HEK293 (cell line): Measurements from ENCODE around the gene TRH.

Experiments used
- CTCF ChIA-PET: fragments of 350-600 bp; formaldehyde crosslinking; extraction: SDS; loops from one replicate; lab custom pipeline; 2021; ENCODE audit warnings: antibody characterized with exemption; lab: Yijun Ruan, JAX
- POLR2A ChIA-PET: fragments of 300-600 bp; formaldehyde crosslinking; extraction: SDS; loops from one replicate; lab custom pipeline; 2020; ENCODE audit warnings: antibody characterized with exemption, inconsistent platforms; lab: Yijun Ruan, JAX
- H3K27ac ChIP-seq: fragments of 200-500 bp; sonication (Bioruptor generic); 2 replicates; pipeline ENCODE4 v1.5.1; 2014; ENCODE audit warnings: low read depth, low read length, control low read depth, inconsistent platforms; ENCODE audit errors: extremely low read depth
- H3K36me3 ChIP-seq, 2 experiments: fragments of 200-500 bp in 1 of 2; sonication (Bioruptor generic) in 1 of 2; 1 replicate in 1 of 2; 2 replicates in 1 of 2; pipeline ENCODE4 v1.5.1; 2014 to 2017; ENCODE audit warnings: inconsistent platforms in 2 of 2, low read length in 2 of 2; ENCODE audit not compliant: control insufficient read depth in 2 of 2, insufficient read depth in 1 of 2
- H3K4me1 ChIP-seq: fragments of 200-500 bp; sonication (Bioruptor generic); 2 replicates; pipeline ENCODE4 v1.5.1; 2014; ENCODE audit warnings: mild to moderate bottlenecking, low read length, inconsistent platforms; ENCODE audit not compliant: control insufficient read depth, insufficient read depth
- H3K4me3 ChIP-seq: 2 replicates; pipeline ENCODE4 v1.5.1; 2011; ENCODE audit warnings: low read depth, mild to moderate bottlenecking, control low read depth, low read length, moderate library complexity
- H3K9me3 ChIP-seq: fragments of 200-500 bp; sonication (Bioruptor generic); 2 replicates; pipeline ENCODE4 v1.5.1; 2014; ENCODE audit warnings: low read depth, low read length, inconsistent platforms; ENCODE audit not compliant: control insufficient read depth, insufficient read depth
- EGR2 ChIP-seq: fragments of 450-650 bp; formaldehyde crosslinking; IDR thresholded peaks from 2 replicates; pipeline ENCODE4 v1.5.1; 2016; ENCODE audit warnings: low read depth, missing biosample characterization, missing genetic modification characterization
- OVOL3 ChIP-seq: fragments of 450-650 bp; formaldehyde crosslinking; IDR thresholded peaks from 2 replicates; pipeline ENCODE4 v1.5.1; 2016; ENCODE audit warnings: missing biosample characterization, missing genetic modification characterization
- WT1 ChIP-seq: fragments of 450-650 bp; formaldehyde crosslinking; IDR thresholded peaks from 2 replicates; pipeline ENCODE4 v1.5.1; 2016; ENCODE audit warnings: missing biosample characterization, missing genetic modification characterization
- ZBTB20 ChIP-seq: fragments of 450-650 bp; formaldehyde crosslinking; IDR thresholded peaks from 2 replicates; pipeline ENCODE4 v1.5.1; 2016; ENCODE audit warnings: missing biosample characterization, missing genetic modification characterization
- ZFP37 ChIP-seq: fragments of 450-650 bp; formaldehyde crosslinking; IDR thresholded peaks from 2 replicates; pipeline ENCODE4 v1.5.1; 2016; ENCODE audit warnings: missing biosample characterization, missing genetic modification characterization
- ZFP69B ChIP-seq: fragments of 450-650 bp; formaldehyde crosslinking; IDR thresholded peaks from 2 replicates; pipeline ENCODE4 v1.5.1; 2016; ENCODE audit warnings: missing biosample characterization, missing genetic modification characterization
- ZNF121 ChIP-seq: fragments of 450-650 bp; formaldehyde crosslinking; IDR thresholded peaks from 2 replicates; pipeline ENCODE4 v1.5.1; 2016; ENCODE audit warnings: missing biosample characterization, missing genetic modification characterization
- ZNF138 ChIP-seq: fragments of 450-650 bp; formaldehyde crosslinking; IDR thresholded peaks from 2 replicates; pipeline ENCODE4 v1.5.1; 2016; ENCODE audit warnings: missing biosample characterization, missing genetic modification characterization, borderline replicate concordance
- ZNF155 ChIP-seq: fragments of 450-650 bp; formaldehyde crosslinking; IDR thresholded peaks from 2 replicates; pipeline ENCODE4 v1.5.1; 2016; ENCODE audit warnings: missing biosample characterization, missing genetic modification characterization
- ZNF23 ChIP-seq: fragments of 450-650 bp; formaldehyde crosslinking; IDR thresholded peaks from 2 replicates; pipeline ENCODE4 v1.5.1; 2016; ENCODE audit warnings: missing biosample characterization, missing genetic modification characterization, borderline replicate concordance
- ZNF292 ChIP-seq: fragments of 450-650 bp; formaldehyde crosslinking; IDR thresholded peaks from 2 replicates; pipeline ENCODE4 v1.5.1; 2016; ENCODE audit warnings: low read depth, missing biosample characterization, missing genetic modification characterization, borderline replicate concordance
- ZNF416 ChIP-seq: fragments of 450-650 bp; formaldehyde crosslinking; IDR thresholded peaks from 2 replicates; pipeline ENCODE4 v1.5.1; 2016; ENCODE audit warnings: missing biosample characterization, missing genetic modification characterization
- ZNF510 ChIP-seq: fragments of 450-650 bp; formaldehyde crosslinking; IDR thresholded peaks from 2 replicates; pipeline ENCODE4 v1.5.1; 2018; ENCODE audit warnings: mild to moderate bottlenecking, missing genetic modification characterization, missing biosample characterization; ENCODE audit not compliant: insufficient replicate concordance
- ZNF555 ChIP-seq: fragments of 450-650 bp; formaldehyde crosslinking; conservative IDR thresholded peaks from 2 replicates; pipeline ENCODE4 v1.5.1; 2017; ENCODE audit warnings: missing biosample characterization, mild to moderate bottlenecking, missing genetic modification characterization, inconsistent platforms
- ZNF571 ChIP-seq: fragments of 450-650 bp; formaldehyde crosslinking; IDR thresholded peaks from 2 replicates; pipeline ENCODE4 v1.5.0; 2017; ENCODE audit warnings: missing biosample characterization, missing genetic modification characterization
- ZNF654 ChIP-seq: fragments of 450-650 bp; formaldehyde crosslinking; IDR thresholded peaks from 2 replicates; pipeline ENCODE4 v1.5.1; 2016; ENCODE audit warnings: low read depth, missing biosample characterization, missing genetic modification characterization
- ZSCAN30 ChIP-seq: fragments of 450-650 bp; IDR thresholded peaks from 2 replicates; pipeline ENCODE4 v1.5.1; 2018; ENCODE audit warnings: missing biosample characterization, mild to moderate bottlenecking, missing genetic modification characterization, moderate library complexity
- TF ChIP-seq, protein P1 (sequence below): fragments of 450-650 bp; formaldehyde crosslinking; IDR thresholded peaks from 2 replicates; pipeline ENCODE4 v1.5.1; 2016; ENCODE audit warnings: missing biosample characterization, missing genetic modification characterization, borderline replicate concordance
- TF ChIP-seq, protein P2 (sequence below): fragments of 450-650 bp; formaldehyde crosslinking; IDR thresholded peaks from 2 replicates; pipeline ENCODE4 v1.5.1; 2016; ENCODE audit warnings: missing biosample characterization, missing genetic modification characterization
- TF ChIP-seq, protein P3 (sequence below): fragments of 450-650 bp; formaldehyde crosslinking; IDR thresholded peaks from 2 replicates; pipeline ENCODE4 v1.5.1; 2016; ENCODE audit warnings: missing biosample characterization, missing genetic modification characterization

Gene TRH

DNA sequence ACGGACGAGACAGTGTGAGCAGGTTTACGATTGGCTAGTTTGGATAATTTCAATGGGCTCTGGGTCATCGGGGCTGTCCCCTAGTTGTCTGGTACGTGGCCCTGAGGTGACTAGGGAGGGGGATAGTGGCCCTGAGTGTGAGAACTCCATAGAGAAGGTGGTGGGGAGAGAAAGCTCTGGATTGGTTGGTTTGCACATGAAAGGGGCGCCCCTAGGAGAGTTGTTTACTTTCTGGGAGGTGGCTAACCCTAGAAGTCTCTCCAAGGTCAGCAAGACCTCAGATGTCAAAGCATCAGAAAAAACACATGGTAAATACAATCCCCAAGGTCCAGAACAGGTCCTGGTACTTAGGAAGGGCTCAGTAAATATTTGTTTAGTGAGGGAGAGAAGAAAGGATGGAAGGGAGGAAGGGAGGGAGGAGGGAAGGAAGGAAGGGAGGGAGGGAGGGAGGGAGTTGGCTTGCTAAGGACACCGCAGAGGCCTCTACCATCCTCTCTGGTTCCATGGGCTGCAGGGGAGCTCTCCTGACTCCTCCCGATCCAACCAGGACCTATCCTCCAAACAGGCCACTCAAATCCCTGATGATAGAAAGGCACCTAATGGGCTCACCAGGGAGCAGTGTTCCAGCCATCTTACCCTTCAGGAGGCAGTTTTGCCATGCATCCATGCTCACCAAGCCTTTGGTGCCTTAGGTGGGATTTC, 3.0 kb upstream of the TRH start:
- no peak for TF ChIP-seq WT1 (tag by site-specific recombination)
- no peak for TF ChIP-seq ZSCAN30 (tag by site-specific recombination)
- TF ChIP-seq, protein P1, sequence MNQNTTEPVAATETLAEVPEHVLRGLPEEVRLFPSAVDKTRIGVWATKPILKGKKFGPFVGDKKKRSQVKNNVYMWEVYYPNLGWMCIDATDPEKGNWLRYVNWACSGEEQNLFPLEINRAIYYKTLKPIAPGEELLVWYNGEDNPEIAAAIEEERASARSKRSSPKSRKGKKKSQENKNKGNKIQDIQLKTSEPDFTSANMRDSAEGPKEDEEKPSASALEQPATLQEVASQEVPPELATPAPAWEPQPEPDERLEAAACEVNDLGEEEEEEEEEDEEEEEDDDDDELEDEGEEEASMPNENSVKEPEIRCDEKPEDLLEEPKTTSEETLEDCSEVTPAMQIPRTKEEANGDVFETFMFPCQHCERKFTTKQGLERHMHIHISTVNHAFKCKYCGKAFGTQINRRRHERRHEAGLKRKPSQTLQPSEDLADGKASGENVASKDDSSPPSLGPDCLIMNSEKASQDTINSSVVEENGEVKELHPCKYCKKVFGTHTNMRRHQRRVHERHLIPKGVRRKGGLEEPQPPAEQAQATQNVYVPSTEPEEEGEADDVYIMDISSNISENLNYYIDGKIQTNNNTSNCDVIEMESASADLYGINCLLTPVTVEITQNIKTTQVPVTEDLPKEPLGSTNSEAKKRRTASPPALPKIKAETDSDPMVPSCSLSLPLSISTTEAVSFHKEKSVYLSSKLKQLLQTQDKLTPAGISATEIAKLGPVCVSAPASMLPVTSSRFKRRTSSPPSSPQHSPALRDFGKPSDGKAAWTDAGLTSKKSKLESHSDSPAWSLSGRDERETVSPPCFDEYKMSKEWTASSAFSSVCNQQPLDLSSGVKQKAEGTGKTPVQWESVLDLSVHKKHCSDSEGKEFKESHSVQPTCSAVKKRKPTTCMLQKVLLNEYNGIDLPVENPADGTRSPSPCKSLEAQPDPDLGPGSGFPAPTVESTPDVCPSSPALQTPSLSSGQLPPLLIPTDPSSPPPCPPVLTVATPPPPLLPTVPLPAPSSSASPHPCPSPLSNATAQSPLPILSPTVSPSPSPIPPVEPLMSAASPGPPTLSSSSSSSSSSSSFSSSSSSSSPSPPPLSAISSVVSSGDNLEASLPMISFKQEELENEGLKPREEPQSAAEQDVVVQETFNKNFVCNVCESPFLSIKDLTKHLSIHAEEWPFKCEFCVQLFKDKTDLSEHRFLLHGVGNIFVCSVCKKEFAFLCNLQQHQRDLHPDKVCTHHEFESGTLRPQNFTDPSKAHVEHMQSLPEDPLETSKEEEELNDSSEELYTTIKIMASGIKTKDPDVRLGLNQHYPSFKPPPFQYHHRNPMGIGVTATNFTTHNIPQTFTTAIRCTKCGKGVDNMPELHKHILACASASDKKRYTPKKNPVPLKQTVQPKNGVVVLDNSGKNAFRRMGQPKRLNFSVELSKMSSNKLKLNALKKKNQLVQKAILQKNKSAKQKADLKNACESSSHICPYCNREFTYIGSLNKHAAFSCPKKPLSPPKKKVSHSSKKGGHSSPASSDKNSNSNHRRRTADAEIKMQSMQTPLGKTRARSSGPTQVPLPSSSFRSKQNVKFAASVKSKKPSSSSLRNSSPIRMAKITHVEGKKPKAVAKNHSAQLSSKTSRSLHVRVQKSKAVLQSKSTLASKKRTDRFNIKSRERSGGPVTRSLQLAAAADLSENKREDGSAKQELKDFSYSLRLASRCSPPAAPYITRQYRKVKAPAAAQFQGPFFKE (tag by site-specific recombination), result no peak
- no peak for TF ChIP-seq ZNF138
- TF ChIP-seq ZNF23 (tag by site-specific recombination), result no peak
- TF ChIP-seq ZNF292 (tag by site-specific recombination), result no peak
- no peak for TF ChIP-seq ZFP69B (tag by site-specific recombination)
- TF ChIP-seq ZNF416, result no peak
- no peak for TF ChIP-seq ZNF510
- TF ChIP-seq, protein P2, sequence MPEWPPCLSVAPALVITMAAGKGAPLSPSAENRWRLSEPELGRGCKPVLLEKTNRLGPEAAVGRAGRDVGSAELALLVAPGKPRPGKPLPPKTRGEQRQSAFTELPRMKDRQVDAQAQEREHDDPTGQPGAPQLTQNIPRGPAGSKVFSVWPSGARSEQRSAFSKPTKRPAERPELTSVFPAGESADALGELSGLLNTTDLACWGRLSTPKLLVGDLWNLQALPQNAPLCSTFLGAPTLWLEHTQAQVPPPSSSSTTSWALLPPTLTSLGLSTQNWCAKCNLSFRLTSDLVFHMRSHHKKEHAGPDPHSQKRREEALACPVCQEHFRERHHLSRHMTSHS (tag by site-specific recombination), result no peak
- no peak overlapping the region for H3K4me3 ChIP-seq
- CTCF ChIA-PET, result no interaction called here
- no peaks in the 10 kb centered on the region for H3K36me3 ChIP-seq
- POLR2A ChIA-PET, result no interaction called here
- no peaks in the 10 kb centered on the region for H3K4me1 ChIP-seq
- H3K9me3 ChIP-seq, result no peaks in the 10 kb centered on the region
- H3K27ac ChIP-seq, result no peak overlapping the region

DNA sequence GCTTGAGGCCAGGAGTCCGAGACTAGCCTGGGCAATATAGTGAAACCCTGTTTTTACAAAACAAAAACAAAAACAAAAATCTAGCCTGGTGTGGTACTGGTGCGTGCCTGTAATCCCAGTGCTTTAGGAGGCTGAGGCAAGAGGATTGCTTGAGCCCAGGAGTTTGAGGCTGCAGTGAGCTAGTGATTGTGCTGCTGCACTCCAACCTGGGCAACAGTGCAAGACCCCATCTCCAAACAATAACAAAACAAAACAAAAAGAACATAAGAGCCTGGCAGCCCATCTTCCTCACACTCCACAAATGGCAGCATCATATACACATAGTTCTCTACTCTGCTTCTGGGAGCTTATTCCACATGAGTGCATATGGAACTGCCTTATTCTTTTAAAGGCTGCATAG, 2.2 kb upstream of the TRH start:
- no peaks in the 10 kb centered on the region for H3K4me1 ChIP-seq
- POLR2A ChIA-PET, result no interaction called here
- CTCF ChIA-PET, result no interaction called here
- no peak overlapping the region for H3K4me3 ChIP-seq
- no peaks in the 10 kb centered on the region for H3K9me3 ChIP-seq
- TF ChIP-seq OVOL3 (tag by site-specific recombination) (no peak), ZNF121 (0 out of 2 replicates have a peak, but pooled peaks have one; percentile 33)
- no peak overlapping the region for H3K27ac ChIP-seq
- no peaks in the 10 kb centered on the region for H3K36me3 ChIP-seq

DNA sequence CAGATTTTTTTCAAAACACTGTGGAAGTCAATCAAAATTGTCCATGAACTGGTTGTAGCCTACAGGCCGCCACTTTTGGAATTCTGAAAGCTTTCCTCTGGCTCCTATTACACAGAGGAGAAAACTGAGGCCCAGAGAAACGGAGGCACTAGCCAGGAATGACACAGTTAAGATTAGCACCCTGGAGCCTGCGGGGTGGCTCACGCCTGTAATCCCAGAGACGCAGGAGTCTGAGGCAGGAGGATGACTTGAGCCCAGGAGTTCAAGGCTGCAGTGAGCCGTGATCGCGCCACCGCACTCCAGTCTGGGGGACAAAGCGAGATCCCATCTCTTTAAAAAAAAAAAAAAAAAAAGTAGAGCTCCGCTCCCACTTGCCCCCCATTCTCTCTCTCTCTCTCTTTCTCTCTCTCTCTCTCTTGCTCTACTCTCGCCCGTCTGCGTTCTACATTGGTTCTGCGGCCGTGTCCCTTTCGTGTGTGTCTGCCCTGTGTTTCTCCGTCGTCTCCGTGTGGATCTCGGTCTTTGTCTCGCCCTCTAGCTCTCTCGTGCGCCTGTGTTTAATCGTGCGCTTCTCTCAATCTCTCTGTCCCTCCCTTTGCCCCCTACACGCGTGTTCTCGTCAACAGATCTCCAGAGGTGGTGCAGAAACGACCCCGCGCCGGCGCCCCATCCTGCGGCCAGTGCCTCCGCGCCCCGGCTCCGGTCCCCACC, 512 bp upstream of the TRH start:
- H3K36me3 ChIP-seq, result no peaks in the 10 kb centered on the region
- H3K4me1 ChIP-seq, result no peaks in the 10 kb centered on the region
- no peak overlapping the region for H3K27ac ChIP-seq
- ChIA-PET CTCF (no interaction called here), POLR2A (no interaction called here)
- no peak overlapping the region for H3K4me3 ChIP-seq
- H3K9me3 ChIP-seq, result no peaks in the 10 kb centered on the region
- TF ChIP-seq ZFP37 (tag by site-specific recombination), result no peak
- TF ChIP-seq EGR2 (tag by site-specific recombination), result no peak
- TF ChIP-seq ZNF571 (tag by site-specific recombination), result no peak
- TF ChIP-seq, protein P3, sequence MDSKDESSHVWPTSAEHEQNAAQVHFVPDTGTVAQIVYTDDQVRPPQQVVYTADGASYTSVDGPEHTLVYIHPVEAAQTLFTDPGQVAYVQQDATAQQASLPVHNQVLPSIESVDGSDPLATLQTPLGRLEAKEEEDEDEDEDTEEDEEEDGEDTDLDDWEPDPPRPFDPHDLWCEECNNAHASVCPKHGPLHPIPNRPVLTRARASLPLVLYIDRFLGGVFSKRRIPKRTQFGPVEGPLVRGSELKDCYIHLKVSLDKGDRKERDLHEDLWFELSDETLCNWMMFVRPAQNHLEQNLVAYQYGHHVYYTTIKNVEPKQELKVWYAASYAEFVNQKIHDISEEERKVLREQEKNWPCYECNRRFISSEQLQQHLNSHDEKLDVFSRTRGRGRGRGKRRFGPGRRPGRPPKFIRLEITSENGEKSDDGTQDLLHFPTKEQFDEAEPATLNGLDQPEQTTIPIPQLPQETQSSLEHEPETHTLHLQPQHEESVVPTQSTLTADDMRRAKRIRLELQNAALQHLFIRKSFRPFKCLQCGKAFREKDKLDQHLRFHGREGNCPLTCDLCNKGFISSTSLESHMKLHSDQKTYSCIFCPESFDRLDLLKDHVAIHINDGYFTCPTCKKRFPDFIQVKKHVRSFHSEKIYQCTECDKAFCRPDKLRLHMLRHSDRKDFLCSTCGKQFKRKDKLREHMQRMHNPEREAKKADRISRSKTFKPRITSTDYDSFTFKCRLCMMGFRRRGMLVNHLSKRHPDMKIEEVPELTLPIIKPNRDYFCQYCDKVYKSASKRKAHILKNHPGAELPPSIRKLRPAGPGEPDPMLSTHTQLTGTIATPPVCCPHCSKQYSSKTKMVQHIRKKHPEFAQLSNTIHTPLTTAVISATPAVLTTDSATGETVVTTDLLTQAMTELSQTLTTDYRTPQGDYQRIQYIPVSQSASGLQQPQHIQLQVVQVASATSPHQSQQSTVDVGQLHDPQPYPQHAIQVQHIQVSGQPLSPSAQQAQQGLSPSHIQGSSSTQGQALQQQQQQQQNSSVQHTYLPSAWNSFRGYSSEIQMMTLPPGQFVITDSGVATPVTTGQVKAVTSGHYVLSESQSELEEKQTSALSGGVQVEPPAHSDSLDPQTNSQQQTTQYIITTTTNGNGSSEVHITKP (tag by site-specific recombination), result no peak
- no peak for TF ChIP-seq ZNF155 (tag by site-specific recombination)
- no peak for TF ChIP-seq ZNF654 (tag by site-specific recombination)
- TF ChIP-seq ZNF555 (tag by site-specific recombination), result no peak
- no peak for TF ChIP-seq ZBTB20 (tag by site-specific recombination)
- TF ChIP-seq, all 188 proteins: peak for 0
